ENCODE measurements around the gene CHRDL2. TPM values are rescaled to one million over a fixed set of nuclear protein-coding genes. Genes with fewer than 3 reads are reported as not detected.

The CHRDL2 gene
- total RNA-seq, 4 donors from 2014 or later = 2.2 to 20.9 (median 4.0) TPM

DNA sequence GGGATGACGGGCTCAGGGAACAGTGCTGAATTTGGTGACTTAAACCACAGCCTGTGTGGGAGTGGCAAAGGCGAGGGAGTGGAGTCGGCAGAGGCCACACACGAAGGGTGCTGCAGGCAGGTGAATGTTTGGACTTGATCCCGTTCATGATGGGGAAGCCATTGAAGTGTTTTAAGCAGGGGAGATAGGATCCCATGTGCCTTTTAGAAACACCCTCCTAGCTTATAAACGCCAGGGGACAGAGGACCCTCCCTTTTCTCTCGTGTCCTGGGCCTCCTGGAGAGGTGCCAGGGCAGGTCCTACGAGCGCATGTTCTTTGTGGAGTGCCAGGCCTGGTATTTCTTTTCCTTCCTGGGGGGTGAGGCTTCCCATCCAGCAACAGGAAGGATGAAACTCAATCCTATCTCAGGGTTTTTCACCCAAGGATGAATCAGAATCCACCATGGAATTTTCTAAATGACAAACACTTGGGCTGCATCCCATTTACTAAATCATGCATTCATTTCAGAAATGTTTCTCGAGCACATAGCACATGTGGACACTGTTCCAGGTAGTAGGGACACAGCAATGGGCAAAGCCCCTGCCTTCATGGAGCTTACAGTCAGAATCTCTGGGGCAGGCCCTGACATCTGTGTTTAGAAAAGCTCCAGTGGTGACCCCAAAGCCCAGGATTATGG, 59.6 kb downstream of the CHRDL2 start:
- Histone ChIP-seq H3K9me3 (no peaks in the 10 kb centered on the region), H3K4me3 (no peak overlapping the region), H3K36me3 (no peaks in the 10 kb centered on the region), H3K27me3 (no peaks in the 10 kb centered on the region), H3K27ac (peak overlapping the region in 2 of 4 donors; percentile 67 to 81), H3K4me1 (peaks cover 3 to 15% (median 9%) of the 10 kb centered on the region in 4 donors)
- intact Hi-C loops (cut with DNase I; ENCODE audit: low total_unique reads) (no loop called here), in situ Hi-C loops (cut with MboI; ENCODE audit: low pct_ligation_motif_present in 1 of 4, low pct_unique_long_range_greater_than_20kb in 1 of 4, low sequenced_read_pairs in 3 of 4) (no loop called here)
- no peak for DNase-seq
- TF ChIP-seq EP300 (IDR thresholded peaks at IDR 0.05; ENCODE audit: low read depth) = no peak
- TF ChIP-seq POLR2A (IDR thresholded peaks at IDR 0.05) = no peak
- no peak for TF ChIP-seq POLR2AphosphoS5 (IDR thresholded peaks at IDR 0.05)
- TF ChIP-seq, protein P1, sequence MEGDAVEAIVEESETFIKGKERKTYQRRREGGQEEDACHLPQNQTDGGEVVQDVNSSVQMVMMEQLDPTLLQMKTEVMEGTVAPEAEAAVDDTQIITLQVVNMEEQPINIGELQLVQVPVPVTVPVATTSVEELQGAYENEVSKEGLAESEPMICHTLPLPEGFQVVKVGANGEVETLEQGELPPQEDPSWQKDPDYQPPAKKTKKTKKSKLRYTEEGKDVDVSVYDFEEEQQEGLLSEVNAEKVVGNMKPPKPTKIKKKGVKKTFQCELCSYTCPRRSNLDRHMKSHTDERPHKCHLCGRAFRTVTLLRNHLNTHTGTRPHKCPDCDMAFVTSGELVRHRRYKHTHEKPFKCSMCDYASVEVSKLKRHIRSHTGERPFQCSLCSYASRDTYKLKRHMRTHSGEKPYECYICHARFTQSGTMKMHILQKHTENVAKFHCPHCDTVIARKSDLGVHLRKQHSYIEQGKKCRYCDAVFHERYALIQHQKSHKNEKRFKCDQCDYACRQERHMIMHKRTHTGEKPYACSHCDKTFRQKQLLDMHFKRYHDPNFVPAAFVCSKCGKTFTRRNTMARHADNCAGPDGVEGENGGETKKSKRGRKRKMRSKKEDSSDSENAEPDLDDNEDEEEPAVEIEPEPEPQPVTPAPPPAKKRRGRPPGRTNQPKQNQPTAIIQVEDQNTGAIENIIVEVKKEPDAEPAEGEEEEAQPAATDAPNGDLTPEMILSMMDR (IDR thresholded peaks at IDR 0.05) = no peak
- WGBS, 2 donors (ENCODE audit: low coverage in 1 of 2) = 87 to 90% methylated on average over 8 to 10 of the region's 10 CpGs

DNA sequence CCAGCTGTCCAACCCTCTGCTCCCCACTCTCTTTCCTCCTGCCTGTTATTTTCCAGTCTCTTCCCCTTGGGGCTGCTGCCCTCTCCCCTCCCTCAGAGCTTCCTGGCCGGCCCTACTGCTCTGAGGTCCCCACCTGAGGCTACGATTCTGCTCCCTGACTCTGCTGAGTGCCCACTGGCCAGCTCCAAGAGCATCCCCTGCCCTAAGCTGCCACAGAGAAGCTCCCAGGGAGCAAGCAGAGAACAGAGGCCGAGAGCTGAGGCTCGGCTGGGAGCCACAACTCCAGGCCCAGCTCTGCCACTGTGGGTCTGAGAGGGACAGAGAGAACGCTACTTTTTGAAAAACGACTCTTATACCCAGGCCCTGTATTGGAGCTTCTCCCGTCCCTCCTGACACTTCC, 61.1 kb downstream of the CHRDL2 start:
- in situ Hi-C loops (cut with MboI; ENCODE audit: low pct_ligation_motif_present in 1 of 4, low pct_unique_long_range_greater_than_20kb in 1 of 4, low sequenced_read_pairs in 3 of 4) = no loop called here
- whole genome bisulfite sequencing, 2 donors (ENCODE audit: low coverage in 1 of 2) = 85 to 91% methylated on average over 4 to 7 of the region's 7 CpGs
- TF ChIP-seq POLR2A (IDR thresholded peaks at IDR 0.05) (no peak), POLR2AphosphoS5 (IDR thresholded peaks at IDR 0.05) (no peak), EP300 (IDR thresholded peaks at IDR 0.05; ENCODE audit: low read depth) (no peak)
- TF ChIP-seq, protein P1 (IDR thresholded peaks at IDR 0.05) = no peak

DNA sequence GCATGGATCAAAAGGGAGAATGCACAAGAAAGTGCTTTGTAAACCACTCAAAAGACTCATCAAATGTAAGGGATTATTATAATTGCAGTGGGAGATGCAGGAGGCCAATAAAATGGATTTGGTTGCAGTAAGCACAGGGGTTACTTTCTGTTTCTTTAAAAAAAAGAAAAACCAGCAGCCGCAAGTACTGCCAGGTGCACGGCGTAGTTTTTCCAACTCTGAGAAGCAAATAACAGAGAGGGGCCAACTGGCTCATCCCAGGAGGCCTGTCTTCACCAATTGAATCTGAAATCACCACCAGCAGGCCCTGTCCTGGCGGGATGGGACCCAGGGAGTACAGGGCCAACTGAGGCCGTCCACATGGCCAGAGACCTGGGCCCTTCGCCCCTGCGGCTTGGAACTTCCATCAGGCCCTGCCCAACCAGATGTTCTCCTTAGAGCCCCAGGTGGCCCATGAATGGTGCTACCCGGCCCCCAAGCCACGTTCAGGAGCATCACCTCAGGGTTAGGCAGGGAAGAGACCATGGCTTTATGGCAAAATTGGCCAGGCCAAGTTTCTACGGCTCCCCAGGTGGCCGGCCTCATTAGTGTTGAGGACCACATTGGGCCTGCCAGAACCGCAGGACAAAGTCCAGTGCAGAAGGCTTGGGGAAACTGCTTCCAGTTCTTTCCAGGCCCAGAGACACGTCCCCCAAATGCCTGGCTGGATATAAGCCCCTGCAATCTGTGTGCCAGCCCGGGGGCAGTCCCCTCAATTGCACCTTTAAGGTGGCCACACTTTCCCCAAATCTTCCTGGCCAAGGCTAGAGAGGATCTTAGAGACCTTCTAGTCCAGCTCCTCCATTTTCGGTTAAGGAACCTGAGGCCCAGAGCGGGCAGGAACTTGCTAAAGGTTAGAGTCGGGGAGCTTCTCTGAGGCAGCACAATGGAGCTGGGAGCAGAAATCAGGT, 61.7 kb downstream of the CHRDL2 start:
- no peak overlapping the region for H3K27ac ChIP-seq

More for the DNA sequence above, 61.1 kb downstream of the CHRDL2 start:
- no peak overlapping the region for H3K27ac ChIP-seq
- DNase-seq = no peak
- H3K36me3 ChIP-seq = no peaks in the 10 kb centered on the region
- peaks cover 3 to 15% (median 9%) of the 10 kb centered on the region in 4 donors for H3K4me1 ChIP-seq
- H3K4me3 ChIP-seq = no peak overlapping the region
- H3K27me3 ChIP-seq = no peaks in the 10 kb centered on the region
- intact Hi-C loops (cut with DNase I; ENCODE audit: low total_unique reads) = no loop called here
- no peaks in the 10 kb centered on the region for H3K9me3 ChIP-seq

More for the DNA sequence above, 61.7 kb downstream of the CHRDL2 start:
- TF ChIP-seq POLR2A (IDR thresholded peaks at IDR 0.05) (no peak), EP300 (IDR thresholded peaks at IDR 0.05; ENCODE audit: low read depth) (no peak), POLR2AphosphoS5 (IDR thresholded peaks at IDR 0.05) (no peak)
- TF ChIP-seq, protein P1 (IDR thresholded peaks at IDR 0.05) = no peak
- intact Hi-C loops (cut with DNase I; ENCODE audit: low total_unique reads) = no loop called here
- no peaks in the 10 kb centered on the region for H3K36me3 ChIP-seq
- in situ Hi-C loops (cut with MboI; ENCODE audit: low pct_ligation_motif_present in 1 of 4, low pct_unique_long_range_greater_than_20kb in 1 of 4, low sequenced_read_pairs in 3 of 4) = no loop called here
- DNase-seq = no peak
- no peaks in the 10 kb centered on the region for H3K9me3 ChIP-seq
- H3K27me3 ChIP-seq = no peaks in the 10 kb centered on the region
- WGBS, 2 donors (ENCODE audit: low coverage in 1 of 2) = 94 to 100% methylated on average over 5 to 16 of the region's 17 CpGs
- no peak overlapping the region for H3K4me3 ChIP-seq
- H3K4me1 ChIP-seq = peaks cover 3 to 15% (median 9%) of the 10 kb centered on the region in 4 donors
